Neural progenitor cell (in vitro differentiated cells): ENCODE data around the gene BCL10.

ENCODE experiments used
- EZH2 ChIP-seq: fragments of 200-600 bp; sonication (generic); IDR thresholded peaks from 2 replicates; pipeline ENCODE4 v1.6.1; 2017; ENCODE audit warnings: antibody characterized with exemption, mild to moderate bottlenecking, moderate library complexity
- EZH2phosphoT487 ChIP-seq: fragments of 200-600 bp; sonication (generic); IDR thresholded peaks from 2 replicates; pipeline ENCODE4 v1.6.1; 2017; ENCODE audit warnings: antibody characterized with exemption
- TF ChIP-seq, protein P1 (sequence below): fragments of 200-600 bp; sonication (generic); IDR thresholded peaks from 2 replicates; pipeline ENCODE4 v1.5.1; 2017; ENCODE audit warnings: antibody characterized with exemption, mild to moderate bottlenecking

DNA sequence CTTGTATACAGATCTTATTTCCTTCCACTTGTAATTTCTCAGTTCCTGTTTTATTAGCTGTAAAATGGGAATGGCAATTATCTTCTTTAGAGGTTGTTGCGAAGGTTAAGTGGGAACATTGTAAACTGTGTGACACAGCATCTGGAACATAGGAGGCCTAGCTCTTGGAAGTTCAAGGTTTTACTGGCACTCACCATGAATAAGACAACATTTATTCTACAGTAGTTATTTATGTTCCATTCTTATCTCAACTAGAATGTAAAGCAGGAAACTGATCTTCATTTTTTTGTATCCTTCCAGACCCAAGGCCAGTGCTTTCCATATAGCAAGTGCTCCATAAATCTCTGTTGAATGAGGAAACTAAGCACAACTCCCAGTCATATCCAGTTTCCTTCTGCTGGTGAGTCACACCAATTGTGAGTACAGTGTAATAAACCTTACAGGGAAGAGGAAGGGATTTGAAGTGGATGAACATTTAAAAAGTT lies 1.4 kb downstream of the BCL10 start:
- TF ChIP-seq, protein P1, sequence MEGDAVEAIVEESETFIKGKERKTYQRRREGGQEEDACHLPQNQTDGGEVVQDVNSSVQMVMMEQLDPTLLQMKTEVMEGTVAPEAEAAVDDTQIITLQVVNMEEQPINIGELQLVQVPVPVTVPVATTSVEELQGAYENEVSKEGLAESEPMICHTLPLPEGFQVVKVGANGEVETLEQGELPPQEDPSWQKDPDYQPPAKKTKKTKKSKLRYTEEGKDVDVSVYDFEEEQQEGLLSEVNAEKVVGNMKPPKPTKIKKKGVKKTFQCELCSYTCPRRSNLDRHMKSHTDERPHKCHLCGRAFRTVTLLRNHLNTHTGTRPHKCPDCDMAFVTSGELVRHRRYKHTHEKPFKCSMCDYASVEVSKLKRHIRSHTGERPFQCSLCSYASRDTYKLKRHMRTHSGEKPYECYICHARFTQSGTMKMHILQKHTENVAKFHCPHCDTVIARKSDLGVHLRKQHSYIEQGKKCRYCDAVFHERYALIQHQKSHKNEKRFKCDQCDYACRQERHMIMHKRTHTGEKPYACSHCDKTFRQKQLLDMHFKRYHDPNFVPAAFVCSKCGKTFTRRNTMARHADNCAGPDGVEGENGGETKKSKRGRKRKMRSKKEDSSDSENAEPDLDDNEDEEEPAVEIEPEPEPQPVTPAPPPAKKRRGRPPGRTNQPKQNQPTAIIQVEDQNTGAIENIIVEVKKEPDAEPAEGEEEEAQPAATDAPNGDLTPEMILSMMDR = no peak
- no peak for TF ChIP-seq EZH2
- TF ChIP-seq EZH2phosphoT487 = no peak
